IMR-90 (cell line): ENCODE measurements around the gene ESRP2. TPM values are rescaled to one million over a fixed set of nuclear protein-coding genes. Genes with fewer than 3 reads are reported as not detected.

Experiments
- ATAC-seq: fragments of 200-7000 bp; cut with Tn5 transposase; 2 replicates; pipeline ENCODE4 v1.9.1; 2020; ENCODE audit warnings: low read depth, mild to moderate bottlenecking, moderate library complexity
- BruUV-seq: library from RNA; stranded (reverse); fragments of 400-500 nt; replicated peaks from 2 replicates; lab custom pipeline; 2021; lab: Mats Ljungman, UMichigan
- CTCF ChIA-PET: fragments of 300-600 bp; formaldehyde crosslinking; extraction: SDS; loops from one replicate; lab custom pipeline; 2021; ENCODE audit warnings: antibody characterized with exemption; lab: Yijun Ruan, JAX
- POLR2A ChIA-PET: fragments of 300-600 bp; sonication (Branson Sonifier 250); formaldehyde crosslinking; loops from one replicate; lab custom pipeline; 2022; ENCODE audit warnings: antibody characterized with exemption; ENCODE audit not compliant: unreplicated experiment; lab: Charles Lee
- DNase-seq: peaks from one replicate; pipeline ENCODE4 v3.0.0; 2013
- H2AFZ ChIP-seq: replicated peaks from 2 replicates; pipeline ENCODE3; 2013; ENCODE audit warnings: low read length, mild to moderate bottlenecking; ENCODE audit not compliant: poor library complexity
- H2AK5ac ChIP-seq: 2 replicates; pipeline ENCODE4 v1.6.1; 2013; ENCODE audit warnings: low read depth, low read length, inconsistent platforms
- H2AK9ac ChIP-seq: replicated peaks from 2 replicates; pipeline ENCODE3; 2013; ENCODE audit warnings: mild to moderate bottlenecking, low read depth, low read length, moderate library complexity; ENCODE audit not compliant: poor library complexity
- H2BK120ac ChIP-seq: 2 replicates; pipeline ENCODE4 v1.6.1; 2013; ENCODE audit warnings: low read depth, low read length, inconsistent platforms
- H2BK15ac ChIP-seq: 3 replicates; pipeline ENCODE4 v1.6.1; 2013; ENCODE audit warnings: low read depth, low read length, inconsistent platforms
- H2BK20ac ChIP-seq: 2 replicates; pipeline ENCODE4 v1.6.1; 2013; ENCODE audit warnings: low read depth, mild to moderate bottlenecking, inconsistent platforms, low read length, moderate library complexity
- H2BK5ac ChIP-seq: 2 replicates; pipeline ENCODE4 v1.6.1; 2013; ENCODE audit warnings: mild to moderate bottlenecking, low read depth, low read length, inconsistent platforms; ENCODE audit not compliant: poor library complexity, severe bottlenecking
- H3K14ac ChIP-seq: replicated peaks from 2 replicates; pipeline ENCODE4 v1.6.1; 2013; ENCODE audit warnings: low read depth, low read length, inconsistent platforms
- H3K18ac ChIP-seq: 2 replicates; pipeline ENCODE4 v1.6.1; 2013; ENCODE audit warnings: low read depth, low read length, control low read depth
- H3K23ac ChIP-seq: 2 replicates; pipeline ENCODE4 v1.6.1; 2013; ENCODE audit warnings: low read depth, low read length, inconsistent platforms
- H3K27ac ChIP-seq: 2 replicates; pipeline ENCODE4 v1.5.1; 2013; ENCODE audit warnings: mild to moderate bottlenecking, control low read depth, low read length; ENCODE audit not compliant: insufficient read depth
- H3K27me3 ChIP-seq: 2 replicates; pipeline ENCODE4 v1.6.1; 2013; ENCODE audit warnings: low read length; ENCODE audit not compliant: control insufficient read depth, insufficient read depth
- H3K36me3 ChIP-seq: 2 replicates; pipeline ENCODE4 v1.6.1; 2013; ENCODE audit warnings: low read length, mixed read lengths; ENCODE audit not compliant: control insufficient read depth, insufficient read depth
- H3K4ac ChIP-seq: 2 replicates; pipeline ENCODE4 v1.6.1; 2013; ENCODE audit warnings: low read depth, low read length, inconsistent platforms
- H3K4me1 ChIP-seq: 2 replicates; pipeline ENCODE4 v1.6.1; 2013; ENCODE audit warnings: low read length, mixed read lengths; ENCODE audit not compliant: control insufficient read depth, insufficient read depth
- H3K4me2 ChIP-seq: 2 replicates; pipeline ENCODE4 v1.6.1; 2013; ENCODE audit warnings: low read depth, mild to moderate bottlenecking, control low read depth, low read length, moderate library complexity
- H3K4me3 ChIP-seq: 2 replicates; pipeline ENCODE4 v1.5.1; 2013; ENCODE audit warnings: low read depth, mild to moderate bottlenecking, control low read depth, low read length, moderate library complexity; ENCODE audit not compliant: insufficient read depth
- H3K56ac ChIP-seq: 2 replicates; pipeline ENCODE4 v1.6.1; 2013; ENCODE audit warnings: low read length, inconsistent platforms; ENCODE audit not compliant: insufficient read depth; ENCODE audit errors: extremely low read depth
- H3K79me1 ChIP-seq, 2 experiments: 2 replicates each; pipeline ENCODE4 v1.6.1; 2013; ENCODE audit warnings: low read length in 2 of 2, inconsistent platforms in 1 of 2, low read depth in 1 of 2
- H3K9ac ChIP-seq: 2 replicates; pipeline ENCODE4 v1.6.1; 2013; ENCODE audit warnings: low read depth, low read length, control low read depth
- H3K9me1 ChIP-seq: 2 replicates; pipeline ENCODE4 v1.6.1; 2013; ENCODE audit warnings: low read length, inconsistent platforms; ENCODE audit not compliant: insufficient read depth
- H3K9me3 ChIP-seq: 2 replicates; pipeline ENCODE4 v1.6.1; 2013; ENCODE audit warnings: low read length; ENCODE audit not compliant: control insufficient read depth, insufficient read depth
- H4K20me1 ChIP-seq: 2 replicates; pipeline ENCODE4 v1.6.1; 2013; ENCODE audit warnings: low read length, inconsistent platforms; ENCODE audit not compliant: insufficient read depth
- H4K5ac ChIP-seq: 2 replicates; pipeline ENCODE4 v1.6.1; 2013; ENCODE audit warnings: mild to moderate bottlenecking, low read depth, low read length, control low read depth
- H4K8ac ChIP-seq, 2 experiments: 2 replicates each; pipeline ENCODE4 v1.6.1; 2013; ENCODE audit warnings: low read depth in 2 of 2, low read length in 2 of 2, control low read depth in 1 of 2, inconsistent platforms in 1 of 2
- H4K91ac ChIP-seq: 2 replicates; pipeline ENCODE4 v1.6.1; 2013; ENCODE audit warnings: low read depth, low read length, inconsistent platforms; ENCODE audit not compliant: insufficient read depth
- BHLHE40 ChIP-seq: fragments of 150-350 bp; IDR thresholded peaks from 2 replicates; pipeline ENCODE4 v1.6.1; 2016; ENCODE audit warnings: mild to moderate bottlenecking, low read depth, low read length
- CEBPB ChIP-seq: IDR thresholded peaks from 2 replicates; pipeline ENCODE4 v1.6.1; 2012; ENCODE audit warnings: low read depth, low read length, improper control_type of control experiment
- CHD1 ChIP-seq: IDR thresholded peaks from 2 replicates; pipeline ENCODE4 v1.6.1; 2012; ENCODE audit warnings: low read depth, low read length, improper control_type of control experiment
- FOS ChIP-seq: fragments of 150-350 bp; IDR thresholded peaks from 2 replicates; pipeline ENCODE4 v1.6.1; 2016; ENCODE audit warnings: low read depth, low read length
- MAFK ChIP-seq: IDR thresholded peaks from 2 replicates; pipeline ENCODE4 v1.6.1; 2012; ENCODE audit warnings: low read depth, low read length, improper control_type of control experiment
- MAZ ChIP-seq: IDR thresholded peaks from 2 replicates; pipeline ENCODE4 v1.6.1; 2012; ENCODE audit warnings: low read depth, mild to moderate bottlenecking, low read length, improper control_type of control experiment, moderate library complexity, borderline replicate concordance
- MXI1 ChIP-seq: IDR thresholded peaks from 2 replicates; pipeline ENCODE4 v1.6.1; 2012; ENCODE audit warnings: low read depth, mild to moderate bottlenecking, low read length, moderate library complexity, borderline replicate concordance
- NFE2L2 ChIP-seq: fragments of 150-350 bp; IDR thresholded peaks from 2 replicates; pipeline ENCODE4 v1.6.1; 2016; ENCODE audit warnings: low read depth, mild to moderate bottlenecking, low read length
- POLR2A ChIP-seq: IDR thresholded peaks from 2 replicates; pipeline ENCODE4 v1.6.1; 2012; ENCODE audit warnings: mild to moderate bottlenecking, low read depth, low read length
- RCOR1 ChIP-seq: IDR thresholded peaks from 2 replicates; pipeline ENCODE4 v1.6.1; 2012; ENCODE audit warnings: mild to moderate bottlenecking, low read length, improper control_type of control experiment; ENCODE audit not compliant: insufficient replicate concordance
- RFX5 ChIP-seq: IDR thresholded peaks from 2 replicates; pipeline ENCODE4 v1.8.0; 2012; ENCODE audit warnings: low read depth, mild to moderate bottlenecking, low read length, moderate library complexity
- SMC3 ChIP-seq: fragments of 150-350 bp; IDR thresholded peaks from 2 replicates; pipeline ENCODE4 v1.6.1; 2016; ENCODE audit warnings: low read depth, mild to moderate bottlenecking, antibody characterized with exemption, low read length, moderate library complexity
- WGBS, 2 experiments: methylation state at CpG; one replicate each; pipeline versions ENCODE4 v1.1.5 to v1.1.7; 2013; ENCODE audit warnings: missing lambda C conversion rate in 2 of 2; ENCODE audit not compliant: insufficient read length in 1 of 2; ENCODE audit errors: extremely low coverage in 2 of 2; 5-methylcytosine and 5-hydroxymethylcytosine counted together
- dilution Hi-C: fragments of 300-500 bp; cut with HindIII; formaldehyde crosslinking; loops from one replicate; pipeline ENCODE4 v1.14.3; 2018; ENCODE audit warnings: low sequenced_read_pairs; ENCODE audit not compliant: unreplicated experiment
- in situ Hi-C: fragments of 300-500 bp; cut with MboI; formaldehyde crosslinking; loops from 3 replicates; pipeline ENCODE4 v1.14.3; 2019; ENCODE audit warnings: low sequenced_read_pairs, inconsistent platforms, mixed read lengths
- intact Hi-C: fragments of 100-400 bp; cut with micrococcal nuclease; formaldehyde crosslinking; loops from 2 replicates; pipeline ENCODE4 v1.10.0; 2022
- polyA plus RNA-seq, 3 experiments: library from polyadenylated mRNA; depleted of rRNA; stranded (reverse); fragments of >200 nt; gene quantifications; 2 replicates each; pipeline ENCODE4 v1.2.3, GENCODE V29; 2012; ENCODE audit warnings: low replicate concordance in 1 of 3
- total RNA-seq: library from RNA; depleted of rRNA; stranded (reverse); fragments of >200 nt; gene quantifications from 2 replicates; pipeline ENCODE4 v1.2.3, GENCODE V29; 2012
- TF ChIP-seq, protein P1 (sequence below): fragments of 150-350 bp; IDR thresholded peaks from 2 replicates; pipeline ENCODE4 v1.6.1; 2016; ENCODE audit warnings: low read depth, mild to moderate bottlenecking, low read length, moderate library complexity, borderline replicate concordance

Gene ESRP2
- total and polyA plus RNA-seq, 2 of the 4 experiments (the other 2 are of a cell fraction) = 0.07 TPM; not detected in 1

DNA sequence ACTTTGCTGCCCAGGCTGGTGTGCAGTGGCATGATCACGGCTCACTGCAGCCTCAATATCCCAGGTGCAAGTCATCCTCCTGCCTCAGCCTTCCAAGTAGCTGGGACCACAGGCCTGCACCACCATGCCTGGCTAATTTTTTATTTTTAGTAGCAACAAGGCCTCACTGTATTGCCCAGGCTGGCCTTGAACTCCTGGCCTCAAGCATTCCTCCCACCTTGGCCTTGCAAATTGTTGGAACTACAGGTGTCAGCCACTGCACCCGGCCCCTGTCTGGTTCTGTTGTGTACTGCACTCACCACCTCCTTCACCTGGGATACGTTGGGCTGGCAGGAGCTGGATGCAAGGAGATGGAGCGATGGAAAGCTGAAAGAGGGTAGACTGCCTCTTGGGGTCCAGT is 17.8 kb upstream of the ESRP2 start:
- Histone ChIP-seq H3K4ac (no peak overlapping the region), H3K27ac (no peak overlapping the region), H4K8ac (no peak overlapping the region), H3K4me2 (no peak overlapping the region), H2AK9ac (no peak overlapping the region), H3K23ac (no peak overlapping the region), H4K20me1 (no peaks in the 10 kb centered on the region), H3K79me1 (peaks cover 0 to 12% of the 10 kb centered on the region in 2 experiments; a peak in 1 of 4 replicates), H2BK20ac (no peak overlapping the region), H3K4me1 (peaks cover 13% of the 10 kb centered on the region), H3K56ac (no peak overlapping the region), H3K27me3 (no peaks in the 10 kb centered on the region), H2BK120ac (no peak overlapping the region), H2AK5ac (no peak overlapping the region), H4K91ac (no peak overlapping the region), H3K14ac (no peak overlapping the region), H4K5ac (no peak overlapping the region), H2AFZ (no peak overlapping the region), H3K9ac (no peak overlapping the region), H3K18ac (no peak overlapping the region), H3K4me3 (no peak overlapping the region), H3K9me3 (no peaks in the 10 kb centered on the region), H3K36me3 (peaks cover 25% of the 10 kb centered on the region), H2BK5ac (no peak overlapping the region), H2BK15ac (no peak overlapping the region), H3K9me1 (no peaks in the 10 kb centered on the region; the same call in 1 of the 2 replicates)
- in situ Hi-C loops = no loop called here
- ATAC-seq = no peak
- ChIA-PET CTCF (interaction anchor here (1.9 kb wide), 1 partner anchor 11 kb away, joined by 7 read pairs; the partner anchor contains the start of gene SLC7A6), POLR2A (no interaction called here)
- BruUV-seq = no TSS peak
- TF ChIP-seq POLR2A (no peak), CEBPB (no peak), SMC3 (no peak), MXI1 (no peak), NFE2L2 (no peak), CHD1 (no peak), RCOR1 (no peak), RFX5 (no peak), MAFK (no peak), FOS (no peak), BHLHE40 (no peak), MAZ (no peak)
- TF ChIP-seq, protein P1, sequence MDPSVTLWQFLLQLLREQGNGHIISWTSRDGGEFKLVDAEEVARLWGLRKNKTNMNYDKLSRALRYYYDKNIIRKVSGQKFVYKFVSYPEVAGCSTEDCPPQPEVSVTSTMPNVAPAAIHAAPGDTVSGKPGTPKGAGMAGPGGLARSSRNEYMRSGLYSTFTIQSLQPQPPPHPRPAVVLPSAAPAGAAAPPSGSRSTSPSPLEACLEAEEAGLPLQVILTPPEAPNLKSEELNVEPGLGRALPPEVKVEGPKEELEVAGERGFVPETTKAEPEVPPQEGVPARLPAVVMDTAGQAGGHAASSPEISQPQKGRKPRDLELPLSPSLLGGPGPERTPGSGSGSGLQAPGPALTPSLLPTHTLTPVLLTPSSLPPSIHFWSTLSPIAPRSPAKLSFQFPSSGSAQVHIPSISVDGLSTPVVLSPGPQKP = no peak
- no CpG with 5 or more reads among the region's 4 CpGs for WGBS, 2 experiments
- intact Hi-C loops = no loop called here
- dilution Hi-C loops = no loop called here
- DNase-seq = no peak
